Activated T-helper 2 cell treated with anti-CD3 and anti-CD28 coated beads, Interferon-gamma antibody, Interleukin-2, Interleukin-4, amounts not matched to agents 10 μg/mL and 5 μg/mL and 100 μg/mL, durations not matched to agents 14 hours and 24 hours and 36 hours (primary cell): ENCODE results near the gene RNU5D-1. TPM values are rescaled to one million over a fixed set of nuclear protein-coding genes. Genes with fewer than 3 reads are reported as not detected.

Experiments
- DNase-seq: peaks from one replicate; pipeline ENCODE4 v3.0.0; 2021; ENCODE audit warnings: low spot score
- H3K27ac Mint-ChIP-seq: one replicate; pipeline ENCODE4 v1.8.0; 2021; ENCODE audit warnings: mixed read lengths
- H3K27me3 Mint-ChIP-seq: one replicate; pipeline ENCODE4 v1.8.0; 2021; ENCODE audit warnings: low read depth, mixed read lengths
- H3K36me3 Mint-ChIP-seq: one replicate; pipeline ENCODE4 v1.8.0; 2021; ENCODE audit warnings: low read depth, mixed read lengths
- H3K4me1 Mint-ChIP-seq: one replicate; pipeline ENCODE4 v1.8.0; 2021; ENCODE audit warnings: low read depth, mixed read lengths
- H3K4me3 Mint-ChIP-seq: one replicate; pipeline ENCODE4 v1.8.0; 2021; ENCODE audit warnings: low read depth, mild to moderate bottlenecking, moderate library complexity, mixed read lengths
- H3K9me3 Mint-ChIP-seq: one replicate; pipeline ENCODE4 v1.8.0; 2021; ENCODE audit warnings: mixed read lengths
- intact Hi-C: fragments of 100-400 bp; cut with micrococcal nuclease; formaldehyde crosslinking; loops from one replicate; pipeline ENCODE4 v1.15.1; 2023
- total RNA-seq: library from RNA; stranded (reverse); gene quantifications from 2 replicates; pipeline ENCODE4 v1.2.3, GENCODE V29; 2022

Gene RNU5D-1
- total RNA-seq, 1 donor from 2014 or later, result not detected

DNA sequence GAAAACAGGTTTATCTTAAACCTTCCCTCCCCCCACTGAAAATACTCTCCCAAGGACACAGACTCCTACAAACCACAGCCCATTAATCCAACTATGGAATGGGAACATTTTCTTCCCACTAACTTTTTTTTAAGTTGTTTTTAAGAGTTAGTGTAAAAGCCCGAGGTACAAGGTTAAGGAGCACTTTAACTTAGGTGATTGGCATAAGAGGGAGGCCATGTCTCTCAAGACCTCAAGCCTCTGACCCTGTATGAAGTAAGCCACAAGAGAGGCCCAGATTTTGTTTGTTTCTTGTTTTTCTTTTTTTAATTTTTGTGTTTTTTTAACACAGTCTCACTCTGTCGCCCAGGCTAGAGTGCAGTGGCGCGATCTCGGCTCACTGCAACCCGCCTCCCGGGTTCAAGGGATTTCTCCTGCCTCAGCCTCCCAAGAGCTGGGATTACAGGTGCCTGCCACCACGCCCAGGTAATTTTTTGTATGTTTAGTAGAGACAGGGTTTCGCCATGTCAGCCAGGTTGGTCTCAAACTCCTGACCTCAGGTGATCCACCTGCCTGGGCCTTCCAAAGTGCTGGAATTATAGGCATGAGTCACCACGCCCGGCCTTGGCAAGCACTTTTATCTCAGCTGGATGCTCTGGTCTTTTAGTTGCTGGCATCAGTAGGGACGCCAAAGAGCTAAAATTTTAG lies 42.1 kb downstream of the RNU5D-1 start:
- DNase-seq, result no peak
- intact Hi-C loops, result no loop called here
- Mint-ChIP-seq H3K4me3 (no peak overlapping the region), H3K9me3 (no peaks in the 10 kb centered on the region), H3K36me3 (no peaks in the 10 kb centered on the region), H3K4me1 (peaks cover 18% of the 10 kb centered on the region), H3K27ac (no peak overlapping the region), H3K27me3 (peaks cover 4% of the 10 kb centered on the region)

DNA sequence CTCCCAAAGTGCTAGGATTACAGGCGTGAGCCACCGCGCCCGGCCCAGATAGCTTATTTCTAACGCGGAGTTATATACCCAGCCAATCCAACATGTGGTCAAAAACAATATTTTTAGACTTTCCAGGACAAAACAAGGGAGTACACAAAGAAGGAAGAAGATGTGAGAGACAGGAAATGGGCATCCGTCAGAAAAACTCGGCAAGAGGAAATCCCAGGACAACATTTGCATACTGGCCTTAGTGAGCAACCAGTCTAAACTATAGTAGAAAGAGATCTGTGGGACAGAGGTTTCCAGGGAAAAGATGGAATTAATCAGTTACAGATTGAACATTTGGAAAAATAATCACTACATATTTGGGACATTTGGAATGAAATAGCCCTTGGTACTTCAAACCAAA lies 45.1 kb downstream of the RNU5D-1 start:
- Mint-ChIP-seq H3K36me3 (no peaks in the 10 kb centered on the region), H3K4me1 (peaks cover 11% of the 10 kb centered on the region), H3K27ac (no peak overlapping the region), H3K4me3 (no peak overlapping the region), H3K27me3 (no peaks in the 10 kb centered on the region), H3K9me3 (no peaks in the 10 kb centered on the region)
- intact Hi-C loops, result no loop called here
- DNase-seq, result no peak

DNA sequence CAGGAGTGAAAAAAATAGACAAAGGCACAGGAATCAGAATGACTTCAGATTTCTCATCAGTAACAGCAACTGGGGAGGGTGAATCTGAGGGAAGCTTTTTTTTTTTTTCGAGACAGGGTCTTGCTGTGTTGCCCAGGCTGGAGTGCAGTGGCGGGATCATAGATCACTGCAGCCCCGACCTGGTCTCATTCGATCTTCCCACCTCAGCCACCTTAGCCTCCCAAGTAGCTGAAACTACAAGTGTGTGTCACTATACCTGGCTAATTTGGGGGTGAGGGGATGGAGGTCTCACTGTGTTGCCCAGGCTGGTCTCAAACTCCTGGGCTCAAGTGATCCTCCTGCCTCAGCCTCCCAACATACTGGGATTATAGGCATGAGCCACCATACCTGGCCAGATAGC lies 45.8 kb downstream of the RNU5D-1 start:
- no peaks in the 10 kb centered on the region for H3K9me3 Mint-ChIP-seq
- H3K4me3 Mint-ChIP-seq, result no peak overlapping the region
- H3K4me1 Mint-ChIP-seq, result peaks cover 11% of the 10 kb centered on the region
- intact Hi-C loops, result no loop called here
- no peaks in the 10 kb centered on the region for H3K27me3 Mint-ChIP-seq
- no peak overlapping the region for H3K27ac Mint-ChIP-seq
- no peaks in the 10 kb centered on the region for H3K36me3 Mint-ChIP-seq
- DNase-seq, result no peak

- intact Hi-C loops, result no loop called here
- Mint-ChIP-seq H3K4me1 (peaks cover 11% of the 10 kb centered on the region), H3K27me3 (no peaks in the 10 kb centered on the region), H3K4me3 (no peak overlapping the region), H3K36me3 (no peaks in the 10 kb centered on the region), H3K9me3 (no peaks in the 10 kb centered on the region), H3K27ac (no peak overlapping the region)
- DNase-seq, result no peak
These were observed 46.4 kb downstream of the RNU5D-1 start for GRCh38 chr1:44684525-44684924.

DNA sequence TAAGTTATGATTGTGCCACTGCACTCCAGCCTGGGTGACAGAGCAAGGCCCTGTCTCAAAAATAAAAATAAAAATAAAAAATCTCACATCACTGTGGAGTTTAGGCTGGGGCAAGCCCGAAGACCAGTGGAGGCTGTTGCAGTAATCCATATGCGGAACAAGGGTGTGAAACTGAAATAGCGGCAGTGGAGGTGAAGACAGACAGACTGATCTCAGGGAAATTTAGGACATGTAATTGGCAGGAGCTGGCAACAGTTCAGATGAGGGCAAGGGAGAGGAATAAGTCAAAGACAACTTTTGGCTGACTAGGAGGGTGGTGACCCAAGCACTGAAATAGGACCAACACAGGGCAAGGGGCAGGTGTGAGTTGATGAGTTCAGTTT lies 48.1 kb downstream of the RNU5D-1 start:
- no peak overlapping the region for H3K27ac Mint-ChIP-seq
- intact Hi-C loops, result no loop called here
- peaks cover 11% of the 10 kb centered on the region for H3K4me1 Mint-ChIP-seq
- H3K36me3 Mint-ChIP-seq, result no peaks in the 10 kb centered on the region
- H3K27me3 Mint-ChIP-seq, result no peaks in the 10 kb centered on the region
- H3K4me3 Mint-ChIP-seq, result no peak overlapping the region
- DNase-seq, result no peak
- H3K9me3 Mint-ChIP-seq, result no peaks in the 10 kb centered on the region

DNA sequence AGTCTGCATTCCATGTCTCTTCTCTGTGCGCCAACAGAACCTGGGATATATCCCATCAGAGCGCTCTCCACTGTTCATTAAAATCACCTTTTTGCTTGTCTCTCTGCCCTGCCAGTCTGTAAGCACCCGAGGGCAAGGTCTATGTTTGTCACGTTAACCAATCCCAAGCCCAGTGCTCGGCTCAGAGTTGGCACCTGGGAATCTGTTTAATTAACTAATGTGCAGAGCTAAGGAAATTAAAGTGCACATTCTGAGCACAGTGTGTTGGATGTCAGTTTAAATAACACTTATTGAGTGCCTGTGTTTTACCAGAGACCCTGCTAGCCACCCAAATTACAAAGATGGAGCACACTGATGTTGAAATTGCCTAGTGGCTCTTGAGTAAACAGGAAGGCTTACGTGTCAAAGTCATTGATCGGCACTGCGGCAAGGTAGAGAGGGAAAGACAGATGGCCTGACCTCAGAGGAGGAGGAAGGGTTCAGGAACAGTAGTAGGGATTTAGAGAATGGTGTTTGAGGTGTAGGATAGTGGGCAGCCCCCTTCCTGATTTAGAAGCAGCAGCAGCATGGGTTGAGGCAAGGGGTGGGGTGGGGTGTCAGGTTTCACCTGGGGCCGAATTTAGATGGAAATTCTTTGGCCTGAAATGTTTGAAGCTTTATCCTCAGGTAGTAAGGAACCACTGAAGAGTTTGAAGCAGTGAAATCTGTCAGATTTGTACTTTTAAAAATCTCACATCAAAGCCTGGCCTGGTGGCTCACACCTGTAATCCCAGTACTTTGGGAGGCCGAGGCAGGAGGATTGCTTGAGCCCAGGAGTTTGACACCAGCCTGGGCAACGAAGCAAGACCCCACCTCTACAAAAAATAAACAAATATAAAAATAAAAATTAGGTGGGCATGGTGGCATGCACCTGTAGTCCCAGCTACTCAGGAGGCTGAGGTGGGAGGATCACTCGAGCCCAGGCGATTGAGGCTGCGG lies 48.8 kb downstream of the RNU5D-1 start:
- intact Hi-C loops, result no loop called here
- Mint-ChIP-seq H3K36me3 (no peaks in the 10 kb centered on the region), H3K4me1 (peaks cover 11% of the 10 kb centered on the region), H3K27ac (peak overlapping the region; percentile 29), H3K9me3 (no peaks in the 10 kb centered on the region), H3K4me3 (no peak overlapping the region), H3K27me3 (no peaks in the 10 kb centered on the region)
- no peak for DNase-seq

Other genes starting within 250 kb of the RNU5D-1 start
- gene TMEM53, start 56.7 kb downstream of the RNU5D-1 start, total RNA-seq, result 6.3 and 6.7 TPM in 2 replicates
- gene ARMH1, start 56.5 kb downstream of the RNU5D-1 start, total RNA-seq, result 139 and 157 TPM in 2 replicates
- gene KIF2C, start 8.7 kb upstream of the RNU5D-1 start, total RNA-seq, result 82.7 and 83.5 TPM in 2 replicates
- gene RPS8, start 44.4 kb upstream of the RNU5D-1 start, total RNA-seq, result 2,328 and 2,356 TPM in 2 replicates
- gene BEST4, start 57.0 kb upstream of the RNU5D-1 start, total RNA-seq, result 0.91 and 1.7 TPM in 2 replicates
- 128 and 135 TPM in 2 replicates for gene PLK3, start 69.2 kb upstream of the RNU5D-1 start, total RNA-seq
- 0.32 TPM in 1 of 2 replicates, not detected in the other for gene DYNLT4, start 76.2 kb upstream of the RNU5D-1 start, total RNA-seq
- gene BTBD19, start 77.4 kb upstream of the RNU5D-1 start, total RNA-seq, result 17.0 and 19.8 TPM in 2 replicates
- gene PTCH2, start 112.1 kb upstream of the RNU5D-1 start, total RNA-seq, result 0.59 and 0.74 TPM in 2 replicates